HCT116 (cell line): ENCODE data around the gene CFAP92.

ENCODE experiments used
- ATF3 ChIP-seq: IDR thresholded peaks from 2 replicates; pipeline ENCODE4 v1.6.1; 2012
- CEBPB ChIP-seq: IDR thresholded peaks from 2 replicates; pipeline ENCODE4 v1.6.1; 2012; ENCODE audit warnings: low read depth
- CTCF ChIP-seq, 3 experiments: fragments of 200-600 bp in 1 of 3; sonication (generic) in 1 of 3; IDR thresholded peaks in 2 of 3; conservative IDR thresholded peaks in 1 of 3; 2 replicates each; pipeline ENCODE4 v1.5.1; 2012 to 2017; ENCODE audit warnings: low read depth in 2 of 3, low read length in 2 of 3, antibody characterized with exemption in 1 of 3, borderline replicate concordance in 1 of 3, control low read depth in 1 of 3, mild to moderate bottlenecking in 1 of 3, mixed read lengths in 1 of 3, mixed run types in 1 of 3, moderate library complexity in 1 of 3; ENCODE audit not compliant: insufficient read depth in 1 of 3
- MAX ChIP-seq: IDR thresholded peaks from 2 replicates; pipeline ENCODE4 v1.6.1; 2012
- POLR2A ChIP-seq: IDR thresholded peaks from 2 replicates; pipeline ENCODE4 v1.7.0; 2011; ENCODE audit warnings: borderline replicate concordance; ENCODE audit not compliant: insufficient read depth, insufficient read length; ENCODE audit errors: extremely low read depth
- RAD21 ChIP-seq: IDR thresholded peaks from 2 replicates; pipeline ENCODE4 v1.6.1; 2012; ENCODE audit warnings: low read depth, mild to moderate bottlenecking

- no peak for TF ChIP-seq CTCF (IDR thresholded peaks at IDR 0.05 in 2 of 3, conservative IDR thresholded peaks at IDR 0.05 in 1 of 3; ENCODE audit: borderline replicate concordance in 1 of 3, insufficient read depth in 1 of 3, low read depth in 2 of 3, low read length in 2 of 3)
- no peak for TF ChIP-seq MAX
- TF ChIP-seq POLR2A, result no peak
- no peak for TF ChIP-seq CEBPB
- TF ChIP-seq RAD21, result no peak
- no peak for TF ChIP-seq ATF3
Measured at GRCh38 chr3:128929364-128929763, 64.5 kb downstream of the CFAP92 start.
